ENCODE data around the gene FAM227A. TPM values are rescaled to one million over a fixed set of nuclear protein-coding genes. Genes with fewer than 3 reads are reported as not detected.
A peak's percentile ranks its signal among the peaks of the same experiment; 100 is the strongest.

Gene FAM227A
- total RNA-seq (1 to 10 TPM in 1 of 2 donors, under 1 TPM in 1; 0.78 to 1.3 TPM), polyA plus RNA-seq (under 1 TPM in 1 of 2 donors, not detected in 1; 0.56 TPM)
- long read RNA-seq, donor 1, partial matches to known transcripts = 0 of 1 reads
- long read RNA-seq, donor 1, other reads (novel, unspliced or antisense) = 1 of 1 reads
- long read RNA-seq, donor 2, partial matches to known transcripts = 0 of 2 reads
- long read RNA-seq, donor 2, other reads (novel, unspliced or antisense) = 2 of 2 reads

DNA sequence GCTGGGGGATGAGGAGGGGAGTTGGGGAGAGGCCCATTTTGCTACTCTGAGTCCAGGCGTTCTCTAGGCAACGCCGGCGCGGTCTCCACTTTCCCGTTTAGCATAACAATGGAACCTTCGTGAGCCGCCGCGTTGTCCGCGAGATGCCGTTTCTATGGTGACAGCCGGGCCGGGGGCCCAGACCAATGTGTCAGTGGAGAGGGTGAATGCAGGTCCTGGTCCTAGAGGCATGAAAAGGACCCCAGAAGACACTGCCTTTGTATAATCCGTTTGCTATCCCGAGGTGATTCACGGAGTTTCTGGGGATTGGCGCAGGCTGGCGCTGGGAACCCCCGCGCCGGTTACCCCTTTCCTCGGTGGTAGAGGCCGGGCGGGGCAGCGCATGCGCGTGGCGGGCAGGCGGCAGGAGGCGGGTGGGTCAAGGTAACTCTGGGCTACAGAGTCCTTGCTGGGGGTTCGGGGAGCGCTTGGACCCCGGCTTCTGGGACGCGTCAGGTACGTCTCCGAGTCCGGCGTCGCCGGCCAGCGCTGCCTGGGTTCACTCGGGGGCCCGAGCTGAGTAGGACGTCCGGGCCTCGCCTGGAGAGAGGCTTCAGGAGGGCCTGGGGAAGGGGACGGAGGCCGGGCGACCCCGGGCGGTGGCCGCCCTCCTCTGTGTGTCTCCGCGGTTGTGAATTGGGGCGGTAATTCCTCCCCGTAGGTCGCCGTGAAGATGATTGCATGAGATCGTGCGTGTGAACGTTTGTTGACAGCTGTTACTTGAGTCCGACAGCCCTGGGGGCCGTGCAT lies at the start of gene FAM227A, which contains the start of gene CBY1:
FAM227A (minus strand) TSS at position 137 of the 789 bp plus-strand sequence. CDS start 6,224 bp downstream, outside the sequence.
CBY1 (plus strand) TSS at position 383 of the 789 bp plus-strand sequence. CDS start 11,417 bp downstream, outside the sequence.
- no peaks in the 10 kb centered on the region for H3K27me3 ChIP-seq (ENCODE audit: control insufficient read depth in 1 of 2, insufficient read depth in 2 of 2, low read length in 1 of 2)
- H3K36me3 ChIP-seq (ENCODE audit: control insufficient read depth in 1 of 2, insufficient read depth in 2 of 2, low read length in 1 of 2) = no peaks in the 10 kb centered on the region
- H3K4me1 ChIP-seq (ENCODE audit: control insufficient read depth in 1 of 2, insufficient read depth in 2 of 2, low read length in 2 of 2) = no peaks in the 10 kb centered on the region
- H3K4me3 ChIP-seq (ENCODE audit: low read length in 2 of 2) = peak within 1 kb of the TSS; percentile 53 to 97
- 0% methylated on average over 57 to 66 of the region's 66 CpGs for WGBS, 2 donors
- intact Hi-C loops (cut with DNase I) = no loop called here
- ATAC-seq (ENCODE audit: low FRiP score) (peak; percentile 96), DNase-seq (peak; percentile 93 to 96)
- H3K9me3 ChIP-seq (ENCODE audit: control insufficient read depth, low read length) = no peaks in the 10 kb centered on the region
- peak within 1 kb of the TSS in 1 of 2 donors; percentile 55 for H3K27ac ChIP-seq (ENCODE audit: low read depth in 1 of 2, low read length in 2 of 2)

DNA sequence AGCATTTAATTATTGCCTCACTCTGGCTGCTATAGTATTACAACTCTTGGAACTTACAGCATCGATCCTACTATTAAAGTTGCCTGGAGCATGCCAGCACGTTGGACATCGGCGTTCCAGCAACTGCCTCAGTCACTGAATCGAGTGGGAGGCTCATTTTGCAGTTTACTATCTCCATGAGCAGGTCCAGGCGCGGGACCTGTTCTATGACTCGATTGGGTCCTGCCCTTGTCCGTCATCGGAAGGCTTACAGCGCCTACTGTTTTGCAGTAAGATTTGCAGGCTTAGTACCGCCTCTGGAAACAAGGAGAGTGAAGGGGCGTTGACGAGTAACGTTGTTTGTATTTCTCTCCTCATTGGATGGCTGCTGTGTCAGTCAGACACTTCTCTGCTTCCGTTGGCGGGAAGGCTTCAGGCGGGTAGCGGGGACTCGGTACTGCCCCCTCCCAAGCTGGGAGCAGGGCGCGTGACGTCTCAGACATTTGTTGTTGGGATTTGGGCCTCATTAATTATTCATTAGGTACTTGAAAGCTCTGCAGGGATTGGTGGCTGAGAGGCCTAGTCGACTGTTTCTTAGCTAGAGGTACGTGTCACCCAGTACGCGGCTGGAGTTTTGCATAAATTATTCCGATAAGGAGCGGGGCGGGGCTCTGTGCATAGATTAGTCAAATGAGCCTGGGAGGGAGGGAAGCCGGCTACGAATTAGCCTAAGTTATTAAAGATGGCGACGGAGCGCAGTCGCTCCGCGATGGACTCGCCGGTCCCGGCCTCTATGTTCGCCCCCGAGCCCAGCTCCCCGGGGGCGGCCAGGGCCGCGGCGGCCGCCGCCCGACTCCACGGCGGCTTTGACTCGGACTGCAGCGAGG lies 49.3 kb upstream of the FAM227A start, which contains the start of gene GTPBP1:
GTPBP1 (plus strand) TSS at position 710 of the 866 bp plus-strand sequence; CDS start at position 722, 12 bp downstream.
- intact Hi-C loops (cut with DNase I) = loop anchor here in 1 of 2 donors (1.0 to 2.0 kb wide), 2 partner anchors 13 to 49 kb away; partner anchors contain the start of gene SUN2
- H3K4me1 ChIP-seq (ENCODE audit: control insufficient read depth in 1 of 2, insufficient read depth in 2 of 2, low read length in 2 of 2) = peaks cover 0 to 8% of the 10 kb centered on the region in 2 donors

DNA sequence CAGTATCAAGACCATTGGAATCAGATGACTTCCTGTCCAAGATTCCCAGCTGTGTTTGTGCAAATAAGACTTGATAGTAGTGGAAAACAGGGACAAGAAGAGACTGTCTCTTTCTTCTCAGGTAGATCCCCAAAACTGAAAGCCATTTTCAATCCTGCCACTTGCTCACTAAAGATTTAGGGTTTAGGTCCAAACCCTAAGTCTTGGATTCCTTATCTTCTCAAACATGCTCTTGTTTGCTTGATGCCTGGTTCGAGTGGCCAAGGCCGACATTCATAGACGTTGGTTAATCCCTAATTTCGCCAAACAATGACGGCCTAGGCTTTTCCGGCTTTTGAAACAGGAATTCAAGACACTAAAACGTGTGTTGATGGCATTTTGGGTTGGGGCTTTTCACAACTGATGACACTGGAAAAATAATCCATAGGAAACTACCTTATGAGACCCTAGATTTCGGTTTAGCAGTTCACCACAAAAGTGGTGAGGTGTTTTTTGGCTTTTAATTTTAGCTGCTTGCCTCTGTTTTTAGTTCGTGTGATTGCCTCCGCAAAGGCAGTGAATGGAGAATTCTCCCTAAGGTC lies 48.6 kb upstream of the FAM227A start:
- H3K4me1 ChIP-seq (ENCODE audit: control insufficient read depth in 1 of 2, insufficient read depth in 2 of 2, low read length in 2 of 2) = peaks cover 0 to 8% of the 10 kb centered on the region in 2 donors
- no peaks in the 10 kb centered on the region for H3K36me3 ChIP-seq (ENCODE audit: control insufficient read depth in 1 of 2, insufficient read depth in 2 of 2, low read length in 1 of 2)
- H3K27me3 ChIP-seq (ENCODE audit: control insufficient read depth in 1 of 2, insufficient read depth in 2 of 2, low read length in 1 of 2) = no peaks in the 10 kb centered on the region
- intact Hi-C loops (cut with DNase I) = loop anchor here in 1 of 2 donors (1.0 to 2.0 kb wide), 2 partner anchors 14 to 50 kb away; partner anchors contain the start of gene SUN2
- no peak for ATAC-seq (ENCODE audit: low FRiP score)
- no peak for DNase-seq
- H3K27ac ChIP-seq (ENCODE audit: low read depth in 1 of 2, low read length in 2 of 2) = peak overlapping the region in 1 of 2 donors; percentile 50
- H3K9me3 ChIP-seq (ENCODE audit: control insufficient read depth, low read length) = no peaks in the 10 kb centered on the region
- no peak overlapping the region for H3K4me3 ChIP-seq (ENCODE audit: low read length in 2 of 2)
- WGBS, 2 donors = 15% methylated on average over 10 of the region's 10 CpGs

More for the DNA sequence above, 49.3 kb upstream of the FAM227A start, which contains the start of gene GTPBP1:
- Histone ChIP-seq H3K36me3 (ENCODE audit: control insufficient read depth in 1 of 2, insufficient read depth in 2 of 2, low read length in 1 of 2) (no peaks in the 10 kb centered on the region), H3K4me3 (ENCODE audit: low read length in 2 of 2) (peak within 1 kb of the TSS; percentile 94), H3K9me3 (ENCODE audit: control insufficient read depth, low read length) (no peaks in the 10 kb centered on the region), H3K27me3 (ENCODE audit: control insufficient read depth in 1 of 2, insufficient read depth in 2 of 2, low read length in 1 of 2) (no peaks in the 10 kb centered on the region), H3K27ac (ENCODE audit: low read depth in 1 of 2, low read length in 2 of 2) (peak within 1 kb of the TSS; percentile 87 to 91)
- WGBS, 2 donors = 0% methylated on average over 55 of the region's 55 CpGs
- peak; percentile 95 for ATAC-seq (ENCODE audit: low FRiP score)
- DNase-seq = peak; percentile 97 to 99

DNA sequence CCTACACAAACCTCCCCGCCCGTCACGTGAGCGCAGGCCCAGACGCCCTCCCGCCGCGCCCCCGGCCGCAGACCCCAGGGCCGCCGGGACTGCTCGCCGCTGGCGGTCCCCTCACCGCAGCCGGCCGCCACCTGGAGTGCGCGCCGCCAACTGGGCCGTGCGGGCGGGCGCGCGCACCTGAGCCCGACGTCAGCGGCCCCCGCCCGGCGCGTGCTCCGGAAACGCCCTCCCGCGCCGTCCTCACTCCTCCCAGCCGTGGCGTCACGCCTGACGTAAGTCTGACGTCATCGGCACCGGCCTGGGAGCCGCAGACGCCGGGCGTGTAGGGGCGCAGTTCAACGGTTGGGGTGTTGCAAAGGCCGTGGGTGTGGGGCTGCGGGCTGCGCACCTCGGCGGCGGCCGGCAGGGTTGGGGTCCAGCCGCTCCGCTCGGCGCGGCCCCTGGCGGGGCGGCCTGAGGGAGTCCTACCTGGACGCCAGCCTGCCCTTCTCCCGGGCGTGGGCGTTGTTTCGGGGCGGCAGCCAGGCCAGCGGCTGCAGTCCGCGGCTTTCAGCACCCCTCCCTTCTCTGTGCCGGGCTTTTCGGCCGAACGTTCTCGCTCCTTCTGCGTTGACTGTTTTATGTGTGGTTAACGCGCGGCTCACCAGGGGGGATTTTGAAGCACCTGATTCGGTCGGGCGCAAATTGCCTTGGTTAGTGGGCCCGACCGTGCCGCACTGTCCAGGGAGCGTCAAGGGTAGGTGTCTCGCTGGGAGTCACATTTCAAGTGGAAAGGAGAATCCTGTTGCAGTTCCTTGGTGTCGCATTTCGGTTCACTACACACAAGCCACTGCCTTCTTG lies 44.8 kb upstream of the FAM227A start, which contains the start of gene JOSD1:
JOSD1 (minus strand) TSS at position 155 of the 840 bp plus-strand sequence. CDS start 956 bp downstream, outside the sequence.
- intact Hi-C loops (cut with DNase I) = no loop called here
- WGBS, 2 donors = 0% methylated on average over 61 to 94 of the region's 94 CpGs
- ATAC-seq (ENCODE audit: low FRiP score) (peak; percentile 81), DNase-seq (peak; percentile 97 to 99)
- Histone ChIP-seq H3K27me3 (ENCODE audit: control insufficient read depth in 1 of 2, insufficient read depth in 2 of 2, low read length in 1 of 2) (no peaks in the 10 kb centered on the region), H3K36me3 (ENCODE audit: control insufficient read depth in 1 of 2, insufficient read depth in 2 of 2, low read length in 1 of 2) (no peaks in the 10 kb centered on the region), H3K4me3 (ENCODE audit: low read length in 2 of 2) (peak within 1 kb of the TSS; percentile 53 to 73), H3K27ac (ENCODE audit: low read depth in 1 of 2, low read length in 2 of 2) (peak within 1 kb of the TSS; percentile 78 to 87), H3K9me3 (ENCODE audit: control insufficient read depth, low read length) (no peaks in the 10 kb centered on the region), H3K4me1 (ENCODE audit: control insufficient read depth in 1 of 2, insufficient read depth in 2 of 2, low read length in 2 of 2) (peaks cover 2 to 11% of the 10 kb centered on the region in 2 donors)

DNA sequence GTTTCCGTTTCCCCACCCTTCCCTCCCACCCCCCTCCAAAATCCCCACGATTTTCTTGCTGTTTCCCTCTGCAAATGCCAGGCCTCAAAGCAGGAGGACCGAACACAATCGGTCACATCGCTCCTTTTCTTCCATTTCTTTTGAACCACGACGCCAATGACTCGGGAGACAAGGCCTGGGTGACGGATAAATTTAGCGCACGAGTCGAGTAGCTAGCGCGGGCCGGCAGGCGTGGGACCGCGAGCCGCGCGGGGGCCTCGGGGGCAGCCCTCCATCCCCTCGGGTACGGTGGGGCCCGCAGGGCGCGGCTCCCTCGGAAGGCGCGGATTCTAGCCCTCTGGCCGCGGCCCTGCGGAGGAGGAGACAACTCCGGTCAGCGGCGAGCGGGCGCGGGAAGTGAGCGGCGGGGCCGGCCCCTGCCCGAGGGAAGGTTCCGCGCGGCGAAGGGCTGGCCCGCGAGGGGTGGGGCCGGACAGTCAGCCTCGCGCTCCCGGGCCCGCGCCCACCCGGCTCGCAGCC lies 44.1 kb upstream of the FAM227A start:
- Histone ChIP-seq H3K27me3 (ENCODE audit: control insufficient read depth in 1 of 2, insufficient read depth in 2 of 2, low read length in 1 of 2) (no peaks in the 10 kb centered on the region), H3K27ac (ENCODE audit: low read depth in 1 of 2, low read length in 2 of 2) (peak overlapping the region; percentile 78 to 87), H3K4me1 (ENCODE audit: control insufficient read depth in 1 of 2, insufficient read depth in 2 of 2, low read length in 2 of 2) (peaks cover 2 to 12% of the 10 kb centered on the region in 2 donors), H3K9me3 (ENCODE audit: control insufficient read depth, low read length) (no peaks in the 10 kb centered on the region), H3K4me3 (ENCODE audit: low read length in 2 of 2) (peak overlapping the region; percentile 53 to 73), H3K36me3 (ENCODE audit: control insufficient read depth in 1 of 2, insufficient read depth in 2 of 2, low read length in 1 of 2) (no peaks in the 10 kb centered on the region)
- DNase-seq (peak; percentile 84 to 92), ATAC-seq (ENCODE audit: low FRiP score) (peak; percentile 65)
- WGBS, 2 donors = 0 to 1% methylated on average over 37 to 57 of the region's 57 CpGs
- intact Hi-C loops (cut with DNase I) = no loop called here

DNA sequence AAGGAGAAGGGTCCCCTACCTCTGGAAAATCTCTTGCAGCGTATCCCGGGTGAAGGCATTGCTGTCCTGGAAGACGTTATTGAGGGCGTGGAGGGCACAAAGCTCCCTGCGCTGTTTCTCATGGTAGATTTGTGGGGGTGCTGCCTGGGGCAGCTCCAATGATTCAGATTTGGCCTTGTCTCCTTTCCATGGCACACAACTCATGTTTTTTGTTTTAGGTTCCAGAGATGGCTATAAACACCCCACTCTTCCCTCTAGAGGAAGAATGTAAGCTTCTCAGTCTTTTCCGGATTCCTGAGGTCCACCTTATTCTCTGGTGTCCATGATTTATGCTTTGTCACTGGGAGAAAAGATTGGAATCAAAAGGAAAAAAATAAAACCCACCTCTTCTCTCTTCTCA lies 43.6 kb upstream of the FAM227A start:
- no peaks in the 10 kb centered on the region for H3K36me3 ChIP-seq (ENCODE audit: control insufficient read depth in 1 of 2, insufficient read depth in 2 of 2, low read length in 1 of 2)
- H3K9me3 ChIP-seq (ENCODE audit: control insufficient read depth, low read length) = no peaks in the 10 kb centered on the region
- no peaks in the 10 kb centered on the region for H3K27me3 ChIP-seq (ENCODE audit: control insufficient read depth in 1 of 2, insufficient read depth in 2 of 2, low read length in 1 of 2)
- intact Hi-C loops (cut with DNase I) = no loop called here
- ATAC-seq (ENCODE audit: low FRiP score) (no peak), DNase-seq (no peak)
- 3 to 6% methylated on average over 6 of the region's 6 CpGs for WGBS, 2 donors
- peak overlapping the region; percentile 8 to 78 for H3K27ac ChIP-seq (ENCODE audit: low read depth in 1 of 2, low read length in 2 of 2)
- peaks cover 2 to 17% of the 10 kb centered on the region in 2 donors for H3K4me1 ChIP-seq (ENCODE audit: control insufficient read depth in 1 of 2, insufficient read depth in 2 of 2, low read length in 2 of 2)
- H3K4me3 ChIP-seq (ENCODE audit: low read length in 2 of 2) = peak overlapping the region; percentile 36 to 73

DNA sequence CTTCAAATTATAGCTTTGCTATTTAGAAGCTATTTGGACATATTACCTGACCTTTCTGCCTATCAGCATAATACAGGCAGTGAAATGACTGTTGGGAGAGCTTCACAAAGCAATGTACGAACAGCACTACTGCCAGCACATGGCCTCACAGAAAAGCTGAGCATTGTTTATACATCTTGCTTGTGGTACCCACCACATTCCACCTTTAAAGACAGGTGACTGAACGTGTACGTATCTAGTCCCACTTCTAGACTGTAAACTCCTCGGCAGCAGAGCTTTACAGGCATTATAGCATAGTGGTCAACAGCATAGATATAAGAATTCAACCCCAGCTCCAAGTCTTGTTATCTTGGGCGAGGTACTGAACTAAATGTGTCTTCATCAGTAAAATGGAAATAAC lies 43.0 kb upstream of the FAM227A start:
- Histone ChIP-seq H3K36me3 (ENCODE audit: control insufficient read depth in 1 of 2, insufficient read depth in 2 of 2, low read length in 1 of 2) (no peaks in the 10 kb centered on the region), H3K27me3 (ENCODE audit: control insufficient read depth in 1 of 2, insufficient read depth in 2 of 2, low read length in 1 of 2) (no peaks in the 10 kb centered on the region), H3K4me1 (ENCODE audit: control insufficient read depth in 1 of 2, insufficient read depth in 2 of 2, low read length in 2 of 2) (peaks cover 2 to 17% of the 10 kb centered on the region in 2 donors), H3K27ac (ENCODE audit: low read depth in 1 of 2, low read length in 2 of 2) (peak overlapping the region; percentile 8 to 22), H3K9me3 (ENCODE audit: control insufficient read depth, low read length) (no peaks in the 10 kb centered on the region), H3K4me3 (ENCODE audit: low read length in 2 of 2) (peak overlapping the region; percentile 16 to 36)
- no peak for DNase-seq
- 23 to 26% methylated on average over 5 of the region's 5 CpGs for WGBS, 2 donors
- ATAC-seq (ENCODE audit: low FRiP score) = no peak
- intact Hi-C loops (cut with DNase I) = no loop called here

Data from aorta (tissue), 5 donors.